NCI-H2227 (cell line): ENCODE results near the gene PRPF38B.
"Not testable (repeated sequence)": the region's sequence is repeated elsewhere in the genome, so short reads cannot be mapped to it uniquely, and the experiment has no call there.

ENCODE experiments used
- DNase-seq: peaks from one replicate; lab custom pipeline; 2025; ENCODE audit not compliant: unreplicated experiment; lab: John Stamatoyannopoulos, UW

Gene PRPF38B

GRCh38 chr1:108691942-108692723, at the start of gene PRPF38B:
Gene PRPF38B (plus strand): TSS chr1:108692310. CDS start chr1:108692592, 282 bp downstream.
- DNase-seq: peak; percentile 93

GRCh38 chr1:108643492-108644335, 48.4 kb upstream of the PRPF38B start:
- peak; percentile 64 for DNase-seq

- no peak for DNase-seq
Measured at GRCh38 chr1:108644984-108645383, 47.1 kb upstream of the PRPF38B start.

- no peak for DNase-seq
Measured at GRCh38 chr1:108645564-108646184, 46.4 kb upstream of the PRPF38B start.

GRCh38 chr1:108646265-108646647, 45.9 kb upstream of the PRPF38B start:
- no peak for DNase-seq

- no peak for DNase-seq
Measured at GRCh38 chr1:108646648-108647269, 45.4 kb upstream of the PRPF38B start.

GRCh38 chr1:108653431-108654105, 38.5 kb upstream of the PRPF38B start:
- DNase-seq: no peak

- no peak for DNase-seq
Measured at GRCh38 chr1:108657356-108658080, 34.6 kb upstream of the PRPF38B start.

- peak; percentile 94 for DNase-seq
Measured at GRCh38 chr1:108661030-108661609, 31.0 kb upstream of the PRPF38B start, which contains the start of gene HENMT1. Gene HENMT1 (minus strand): TSS chr1:108661093. CDS start chr1:108659884, 1,209 bp downstream.

GRCh38 chr1:108663074-108663473, 29.0 kb upstream of the PRPF38B start:
- DNase-seq: no peak

GRCh38 chr1:108664481-108664880, 27.6 kb upstream of the PRPF38B start:
- DNase-seq: no peak

- DNase-seq: no peak
Measured at GRCh38 chr1:108665067-108665466, 27.0 kb upstream of the PRPF38B start.

GRCh38 chr1:108665771-108666170, 26.3 kb upstream of the PRPF38B start:
- DNase-seq: no peak

GRCh38 chr1:108667422-108667821, 24.7 kb upstream of the PRPF38B start:
- not testable (repeated sequence) for DNase-seq

GRCh38 chr1:108668777-108669176, 23.3 kb upstream of the PRPF38B start:
- no peak for DNase-seq

- no peak for DNase-seq
Measured at GRCh38 chr1:108669679-108670078, 22.4 kb upstream of the PRPF38B start.

- no peak for DNase-seq
Measured at GRCh38 chr1:108670131-108670773, 21.9 kb upstream of the PRPF38B start.

GRCh38 chr1:108671143-108671542, 21.0 kb upstream of the PRPF38B start:
- DNase-seq: no peak

- no peak for DNase-seq
Measured at GRCh38 chr1:108678706-108679105, 13.4 kb upstream of the PRPF38B start.
